Ovary (tissue), 3 donors: ENCODE data around the gene ANGPTL1.

Experiments used
- POLR2A ChIP-seq: fragments of 450-650 bp; IDR thresholded peaks from one replicate; pipeline ENCODE4 v1.6.1; 2017; ENCODE audit warnings: antibody characterized with exemption, mild to moderate bottlenecking, moderate library complexity
- TF ChIP-seq, protein P1 (sequence below), 3 donors: fragments of 450-650 bp in 2 of 3; fragments of 200-600 bp in 1 of 3; IDR thresholded peaks; one replicate each; pipeline versions ENCODE4 v1.5.1 to v1.8.0; 2016 to 2022; ENCODE audit warnings: antibody characterized with exemption in 3 of 3, mild to moderate bottlenecking in 1 of 3
- donor health status: DM: no; HTN: no; CAD: no.

DNA sequence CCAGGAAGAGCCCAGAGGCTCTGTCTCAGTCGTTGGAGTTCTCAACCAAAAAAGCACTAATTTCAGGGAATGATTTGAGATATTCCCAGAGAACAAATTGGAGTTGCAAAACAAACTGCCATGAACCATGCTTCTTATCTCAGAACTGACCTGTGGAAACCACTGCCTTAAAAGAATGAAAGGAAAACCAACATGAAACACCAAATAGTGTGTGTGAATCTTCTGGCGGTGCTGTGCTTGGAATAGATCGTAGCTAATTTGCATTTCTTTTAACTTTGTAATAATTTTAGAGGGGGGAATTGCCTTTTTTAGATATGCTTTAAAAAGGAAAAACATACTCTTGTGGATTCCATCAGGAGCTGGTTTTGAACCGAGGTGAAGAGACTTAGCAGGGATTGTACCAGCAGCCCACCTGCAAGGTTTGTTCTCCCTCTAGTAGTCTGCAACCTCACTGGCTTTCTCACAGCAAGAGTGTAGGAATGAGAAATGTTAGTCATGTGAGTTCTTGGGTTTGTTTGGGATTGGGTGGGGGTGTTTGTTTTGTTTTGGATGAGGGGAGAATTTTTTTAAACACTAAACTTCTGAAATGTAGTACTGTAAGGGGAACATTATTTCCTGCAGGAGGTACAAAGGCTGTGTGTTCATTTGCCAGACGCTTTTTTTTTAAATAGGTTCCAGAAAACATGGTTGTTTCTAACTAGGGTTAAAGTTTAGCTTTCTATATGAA lies 45.7 kb upstream of the ANGPTL1 start:
- TF ChIP-seq, protein P1, sequence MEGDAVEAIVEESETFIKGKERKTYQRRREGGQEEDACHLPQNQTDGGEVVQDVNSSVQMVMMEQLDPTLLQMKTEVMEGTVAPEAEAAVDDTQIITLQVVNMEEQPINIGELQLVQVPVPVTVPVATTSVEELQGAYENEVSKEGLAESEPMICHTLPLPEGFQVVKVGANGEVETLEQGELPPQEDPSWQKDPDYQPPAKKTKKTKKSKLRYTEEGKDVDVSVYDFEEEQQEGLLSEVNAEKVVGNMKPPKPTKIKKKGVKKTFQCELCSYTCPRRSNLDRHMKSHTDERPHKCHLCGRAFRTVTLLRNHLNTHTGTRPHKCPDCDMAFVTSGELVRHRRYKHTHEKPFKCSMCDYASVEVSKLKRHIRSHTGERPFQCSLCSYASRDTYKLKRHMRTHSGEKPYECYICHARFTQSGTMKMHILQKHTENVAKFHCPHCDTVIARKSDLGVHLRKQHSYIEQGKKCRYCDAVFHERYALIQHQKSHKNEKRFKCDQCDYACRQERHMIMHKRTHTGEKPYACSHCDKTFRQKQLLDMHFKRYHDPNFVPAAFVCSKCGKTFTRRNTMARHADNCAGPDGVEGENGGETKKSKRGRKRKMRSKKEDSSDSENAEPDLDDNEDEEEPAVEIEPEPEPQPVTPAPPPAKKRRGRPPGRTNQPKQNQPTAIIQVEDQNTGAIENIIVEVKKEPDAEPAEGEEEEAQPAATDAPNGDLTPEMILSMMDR (IDR thresholded peaks at IDR 0.05): no peak
- no peak for TF ChIP-seq POLR2A
